Mesendoderm (in vitro differentiated cells): ENCODE results near the gene ADK.

ENCODE experiments used
- DNase-seq: peaks from one replicate; pipeline ENCODE4 v3.0.0; 2013
- H2AK5ac ChIP-seq: 2 replicates; pipeline ENCODE4 v1.6.1; 2013; ENCODE audit warnings: low read length, inconsistent platforms
- H2BK120ac ChIP-seq: 2 replicates; pipeline ENCODE4 v1.6.1; 2013; ENCODE audit warnings: low read depth, mild to moderate bottlenecking, low read length, moderate library complexity, mixed read lengths
- H2BK15ac ChIP-seq: replicated peaks from 2 replicates; pipeline ENCODE4 v1.6.1; 2013; ENCODE audit warnings: low read depth, mild to moderate bottlenecking, moderate library complexity
- H2BK5ac ChIP-seq: 2 replicates; pipeline ENCODE4 v1.6.1; 2013; ENCODE audit warnings: low read length, inconsistent platforms
- H3K18ac ChIP-seq: 2 replicates; pipeline ENCODE4 v1.6.1; 2013; ENCODE audit warnings: mild to moderate bottlenecking, low read length, mixed read lengths
- H3K23ac ChIP-seq: one replicate; pipeline ENCODE4 v1.6.1; 2013; ENCODE audit warnings: low read length
- H3K27ac ChIP-seq: 2 replicates; pipeline ENCODE4 v1.5.1; 2013; ENCODE audit warnings: low read depth, mild to moderate bottlenecking, inconsistent platforms, low read length, moderate library complexity
- H3K27me3 ChIP-seq: 2 replicates; pipeline ENCODE4 v1.6.1; 2013; ENCODE audit warnings: low read length, control low read depth, mild to moderate bottlenecking, inconsistent platforms; ENCODE audit not compliant: insufficient read depth, poor library complexity
- H3K36me3 ChIP-seq: 2 replicates; pipeline ENCODE4 v1.6.1; 2013; ENCODE audit warnings: low read length, inconsistent platforms; ENCODE audit not compliant: control insufficient read depth, insufficient read depth
- H3K4ac ChIP-seq: one replicate; pipeline ENCODE4 v1.6.1; 2013; ENCODE audit warnings: low read depth, mild to moderate bottlenecking, low read length, moderate library complexity
- H3K4me1 ChIP-seq: 2 replicates; pipeline ENCODE4 v1.6.1; 2013; ENCODE audit warnings: low read depth, low read length, inconsistent platforms; ENCODE audit not compliant: control insufficient read depth
- H3K4me2 ChIP-seq: 2 replicates; pipeline ENCODE4 v1.6.1; 2013; ENCODE audit warnings: low read length
- H3K4me3 ChIP-seq: 2 replicates; pipeline ENCODE4 v1.5.1; 2013; ENCODE audit warnings: mild to moderate bottlenecking, low read length
- H3K56ac ChIP-seq: one replicate; pipeline ENCODE4 v1.6.1; 2013; ENCODE audit warnings: low read length
- H3K79me1 ChIP-seq: 2 replicates; pipeline ENCODE4 v1.6.1; 2013; ENCODE audit warnings: low read length, inconsistent platforms
- H3K79me2 ChIP-seq: 2 replicates; pipeline ENCODE4 v1.6.1; 2013; ENCODE audit warnings: mild to moderate bottlenecking, low read length; ENCODE audit not compliant: control insufficient read depth, insufficient read depth
- H3K9ac ChIP-seq: 2 replicates; pipeline ENCODE4 v1.6.1; 2013; ENCODE audit warnings: low read length, inconsistent platforms
- H4K5ac ChIP-seq: one replicate; pipeline ENCODE4 v1.6.1; 2013; ENCODE audit warnings: low read length
- H4K8ac ChIP-seq: one replicate; pipeline ENCODE4 v1.6.1; 2013; ENCODE audit warnings: low read depth, mild to moderate bottlenecking, control low read depth, low read length, moderate library complexity
- WGBS: extraction: QIAGEN DNeasy Blood & Tissue Kit; methylation state at CpG from one replicate; pipeline ENCODE4 v1.1.7; 2013; ENCODE audit warnings: low lambda C conversion rate, missing lambda C conversion rate; ENCODE audit not compliant: insufficient coverage; ENCODE audit errors: extremely low coverage; 5-methylcytosine and 5-hydroxymethylcytosine counted together

The ADK gene

GRCh38 chr10:74383642-74384041 lies 232.6 kb downstream of the ADK start:
- Histone ChIP-seq H3K4me2 (no peak overlapping the region), H2AK5ac (no peak overlapping the region), H3K18ac (no peak overlapping the region), H3K79me2 (no peaks in the 10 kb centered on the region), H3K4ac (no peak overlapping the region), H3K79me1 (no peaks in the 10 kb centered on the region), H2BK5ac (no peak overlapping the region), H3K23ac (no peak overlapping the region), H3K4me3 (no peak overlapping the region), H4K8ac (no peak overlapping the region), H3K27me3 (no peaks in the 10 kb centered on the region), H2BK15ac (no peak overlapping the region), H3K4me1 (no peaks in the 10 kb centered on the region), H2BK120ac (no peak overlapping the region), H3K36me3 (no peaks in the 10 kb centered on the region), H3K56ac (no peak overlapping the region), H4K5ac (no peak overlapping the region), H3K27ac (no peak overlapping the region), H3K9ac (no peak overlapping the region)
- DNase-seq = no peak

GRCh38 chr10:74384615-74385183 lies 233.7 kb downstream of the ADK start:
- no peak overlapping the region for H3K4ac ChIP-seq
- H3K4me2 ChIP-seq = no peak overlapping the region
- no peaks in the 10 kb centered on the region for H3K79me1 ChIP-seq
- H3K23ac ChIP-seq = no peak overlapping the region
- no CpG with 5 or more reads among the region's 3 CpGs for WGBS
- H3K79me2 ChIP-seq = no peaks in the 10 kb centered on the region
- H2AK5ac ChIP-seq = no peak overlapping the region
- no peak for DNase-seq
- H4K8ac ChIP-seq = no peak overlapping the region
- H3K4me3 ChIP-seq = no peak overlapping the region
- no peak overlapping the region for H3K9ac ChIP-seq
- no peak overlapping the region for H2BK15ac ChIP-seq
- H3K27ac ChIP-seq = no peak overlapping the region
- H4K5ac ChIP-seq = no peak overlapping the region
- H2BK120ac ChIP-seq = no peak overlapping the region
- no peaks in the 10 kb centered on the region for H3K27me3 ChIP-seq
- H3K36me3 ChIP-seq = no peaks in the 10 kb centered on the region
- H2BK5ac ChIP-seq = no peak overlapping the region
- H3K56ac ChIP-seq = no peak overlapping the region
- H3K18ac ChIP-seq = no peak overlapping the region
- no peaks in the 10 kb centered on the region for H3K4me1 ChIP-seq

GRCh38 chr10:74388801-74389200 lies 237.8 kb downstream of the ADK start:
- Histone ChIP-seq H2BK120ac (no peak overlapping the region), H2BK5ac (no peak overlapping the region), H3K4ac (no peak overlapping the region), H3K4me3 (no peak overlapping the region), H4K8ac (no peak overlapping the region), H3K4me2 (no peak overlapping the region), H4K5ac (no peak overlapping the region), H3K79me2 (no peaks in the 10 kb centered on the region), H3K18ac (no peak overlapping the region), H3K27me3 (no peaks in the 10 kb centered on the region), H3K23ac (no peak overlapping the region), H3K79me1 (no peaks in the 10 kb centered on the region), H3K36me3 (no peaks in the 10 kb centered on the region), H2BK15ac (no peak overlapping the region), H2AK5ac (no peak overlapping the region), H3K4me1 (no peaks in the 10 kb centered on the region), H3K56ac (no peak overlapping the region), H3K9ac (no peak overlapping the region), H3K27ac (no peak overlapping the region)
- DNase-seq = no peak

GRCh38 chr10:74391786-74392185 lies 240.8 kb downstream of the ADK start:
- H3K4me1 ChIP-seq = no peaks in the 10 kb centered on the region
- no peak overlapping the region for H3K18ac ChIP-seq
- no peak overlapping the region for H3K4me3 ChIP-seq
- no CpG with 5 or more reads among the region's 1 CpG for WGBS
- no peaks in the 10 kb centered on the region for H3K79me1 ChIP-seq
- no peaks in the 10 kb centered on the region for H3K79me2 ChIP-seq
- H3K9ac ChIP-seq = no peak overlapping the region
- DNase-seq = no peak
- no peaks in the 10 kb centered on the region for H3K36me3 ChIP-seq
- no peak overlapping the region for H2BK120ac ChIP-seq
- H4K8ac ChIP-seq = no peak overlapping the region
- H2AK5ac ChIP-seq = no peak overlapping the region
- H3K4ac ChIP-seq = no peak overlapping the region
- no peak overlapping the region for H2BK15ac ChIP-seq
- no peak overlapping the region for H3K27ac ChIP-seq
- no peak overlapping the region for H2BK5ac ChIP-seq
- no peaks in the 10 kb centered on the region for H3K27me3 ChIP-seq
- no peak overlapping the region for H3K4me2 ChIP-seq
- no peak overlapping the region for H4K5ac ChIP-seq
- no peak overlapping the region for H3K56ac ChIP-seq
- no peak overlapping the region for H3K23ac ChIP-seq

- Histone ChIP-seq H3K4me2 (no peak overlapping the region), H2BK5ac (no peak overlapping the region), H2BK120ac (no peak overlapping the region), H3K9ac (no peak overlapping the region), H3K36me3 (no peaks in the 10 kb centered on the region), H4K5ac (no peak overlapping the region), H3K27ac (no peak overlapping the region), H3K18ac (no peak overlapping the region), H3K23ac (no peak overlapping the region), H3K4ac (no peak overlapping the region), H3K79me2 (no peaks in the 10 kb centered on the region), H3K4me1 (no peaks in the 10 kb centered on the region), H4K8ac (no peak overlapping the region), H3K4me3 (no peak overlapping the region), H3K27me3 (no peaks in the 10 kb centered on the region), H2BK15ac (no peak overlapping the region), H3K79me1 (no peaks in the 10 kb centered on the region), H3K56ac (no peak overlapping the region), H2AK5ac (no peak overlapping the region)
- WGBS = no CpG with 5 or more reads among the region's 3 CpGs
- DNase-seq = no peak
These were observed 243.5 kb downstream of the ADK start for GRCh38 chr10:74394416-74394969.

- Histone ChIP-seq H3K79me1 (no peaks in the 10 kb centered on the region), H3K4me3 (no peak overlapping the region), H3K4me2 (no peak overlapping the region), H3K4me1 (no peaks in the 10 kb centered on the region), H2BK5ac (no peak overlapping the region), H3K27ac (no peak overlapping the region), H2BK15ac (no peak overlapping the region), H3K56ac (no peak overlapping the region), H3K79me2 (no peaks in the 10 kb centered on the region), H4K8ac (no peak overlapping the region), H3K18ac (no peak overlapping the region), H4K5ac (no peak overlapping the region), H3K23ac (no peak overlapping the region), H2AK5ac (no peak overlapping the region), H2BK120ac (no peak overlapping the region), H3K9ac (no peak overlapping the region), H3K27me3 (no peaks in the 10 kb centered on the region), H3K4ac (no peak overlapping the region), H3K36me3 (no peaks in the 10 kb centered on the region)
- DNase-seq = no peak
- no CpG with 5 or more reads among the region's 3 CpGs for WGBS
These were observed 249.2 kb downstream of the ADK start for GRCh38 chr10:74400186-74400585.
